B cell (primary cell): ENCODE data around the gene SP6. TPM values are rescaled to one million over a fixed set of nuclear protein-coding genes. Genes with fewer than 3 reads are reported as not detected.

Source experiments
- ATAC-seq: fragments of 200-7000 bp; cut with Tn5 transposase; one replicate; pipeline ENCODE4 v1.10.0; 2021; ENCODE audit warnings: low read depth, mild to moderate bottlenecking, moderate number of reproducible peaks, moderate library complexity
- CTCF ChIA-PET: fragments of 350-600 bp; sonication (Branson Sonifier 250); formaldehyde crosslinking; loops from one replicate; lab custom pipeline; 2021; ENCODE audit warnings: antibody characterized with exemption, inconsistent platforms; lab: Charles Lee
- POLR2A ChIA-PET: fragments of 350-600 bp; sonication (Branson Sonifier 250); formaldehyde crosslinking; loops from one replicate; lab custom pipeline; 2021; ENCODE audit warnings: antibody characterized with exemption; lab: Charles Lee
- DNase-seq: peaks from one replicate; pipeline ENCODE4 v3.0.0; 2013
- H2AFZ ChIP-seq: 2 replicates; pipeline ENCODE4 v1.6.1; 2012; ENCODE audit warnings: mild to moderate bottlenecking, low read depth, low read length; ENCODE audit not compliant: insufficient read depth, poor library complexity, severe bottlenecking
- H3K27ac ChIP-seq, 2 donors: 1 replicate in 1 of 2; 2 replicates in 1 of 2; pipeline ENCODE4 v1.5.1; 2012 to 2013; ENCODE audit warnings: low read length in 2 of 2, mild to moderate bottlenecking in 2 of 2, moderate library complexity in 1 of 2
- H3K27me3 ChIP-seq, 4 experiments: fragments of 200-600 bp in 1 of 4; sonication (generic) in 1 of 4; replicated peaks in 1 of 4; 1 replicate in 2 of 4; 2 replicates in 2 of 4; pipeline versions ENCODE4 v1.6.1 to v1.7.0; 2013 to 2016; ENCODE audit warnings: low read length in 3 of 4, mild to moderate bottlenecking in 2 of 4, mixed read lengths in 1 of 4, moderate library complexity in 1 of 4; ENCODE audit not compliant: insufficient read depth in 4 of 4, control insufficient read depth in 3 of 4; ENCODE audit errors: control extremely low read depth in 1 of 4
- H3K36me3 ChIP-seq, 2 experiments: replicated peaks in 1 of 2; 1 replicate in 1 of 2; 2 replicates in 1 of 2; pipeline versions ENCODE4 v1.6.1 to v1.7.1; 2013; ENCODE audit warnings: low read length in 1 of 2; ENCODE audit not compliant: insufficient read depth in 2 of 2, control insufficient read depth in 1 of 2; ENCODE audit errors: control extremely low read depth in 1 of 2, extremely low read depth in 1 of 2
- H3K4me1 ChIP-seq, 2 donors: fragments of 200-600 bp in 1 of 2; sonication (generic) in 1 of 2; 1 replicate in 1 of 2; 2 replicates in 1 of 2; pipeline versions ENCODE4 v1.5.1 to v1.6.1; 2013 to 2017; ENCODE audit warnings: low read length in 2 of 2; ENCODE audit not compliant: control insufficient read depth in 2 of 2, insufficient read depth in 2 of 2
- H3K4me2 ChIP-seq: replicated peaks from 2 replicates; pipeline ENCODE3; 2012; ENCODE audit warnings: mild to moderate bottlenecking, low read depth, low read length; ENCODE audit not compliant: poor library complexity, severe bottlenecking
- H3K4me3 ChIP-seq, 5 experiments: fragments of 200-600 bp in 1 of 5; sonication (generic) in 1 of 5; 1 replicate in 3 of 5; 2 replicates in 2 of 5; pipeline versions ENCODE4 v1.5.1 to v1.7.0; 2011 to 2016; ENCODE audit warnings: low read length in 4 of 5, mild to moderate bottlenecking in 4 of 5, low read depth in 2 of 5, control low read depth in 1 of 5, moderate library complexity in 1 of 5; ENCODE audit not compliant: insufficient read depth in 1 of 5; ENCODE audit errors: control extremely low read depth in 1 of 5, extremely low read depth in 1 of 5
- H3K79me2 ChIP-seq: fragments of 200-600 bp; sonication (generic); one replicate; pipeline ENCODE4 v1.6.0; 2016; ENCODE audit warnings: low read length; ENCODE audit not compliant: control insufficient read depth, insufficient read depth
- H3K9ac ChIP-seq: fragments of 200-600 bp; sonication (generic); 2 replicates; pipeline ENCODE4 v1.6.1; 2017; ENCODE audit warnings: mild to moderate bottlenecking, low read length, moderate library complexity
- H3K9me3 ChIP-seq, 3 donors: one replicate each; pipeline versions ENCODE4 v1.6.1 to v1.7.1; 2013; ENCODE audit warnings: low read length in 2 of 3; ENCODE audit not compliant: control insufficient read depth in 2 of 3, insufficient read depth in 1 of 3; ENCODE audit errors: control extremely low read depth in 1 of 3
- H4K20me1 ChIP-seq: 2 replicates; pipeline ENCODE4 v1.6.0; 2012; ENCODE audit warnings: mild to moderate bottlenecking, low read length; ENCODE audit not compliant: insufficient read depth, control insufficient read depth, poor library complexity, severe bottlenecking
- H3K27ac Mint-ChIP-seq: one replicate; pipeline ENCODE4 v1.8.0; 2021; ENCODE audit warnings: mixed read lengths
- H3K27me3 Mint-ChIP-seq: one replicate; pipeline ENCODE4 v1.8.0; 2021; ENCODE audit warnings: mixed read lengths
- H3K4me1 Mint-ChIP-seq: one replicate; pipeline ENCODE4 v1.8.0; 2021; ENCODE audit warnings: mixed read lengths
- H3K4me3 Mint-ChIP-seq: one replicate; pipeline ENCODE4 v1.8.0; 2021; ENCODE audit warnings: mixed read lengths
- H3K9me3 Mint-ChIP-seq: one replicate; pipeline ENCODE4 v1.8.0; 2022; ENCODE audit warnings: mixed read lengths; ENCODE audit not compliant: insufficient read depth
- EZH2 ChIP-seq: IDR thresholded peaks from 2 replicates; pipeline ENCODE4 v1.6.1; 2012; ENCODE audit warnings: borderline replicate concordance, low read depth, mild to moderate bottlenecking, moderate library complexity, low read length; ENCODE audit not compliant: insufficient read depth, poor library complexity, severe bottlenecking
- WGBS: methylation state at CpG from one replicate; pipeline ENCODE4 v1.1.5; 2013; ENCODE audit warnings: missing lambda C conversion rate; ENCODE audit not compliant: insufficient coverage; 5-methylcytosine and 5-hydroxymethylcytosine counted together
- intact Hi-C: fragments of 100-400 bp; cut with micrococcal nuclease; formaldehyde crosslinking; loops from one replicate; pipeline ENCODE4 v1.10.0; 2022
- polyA plus RNA-seq: library from polyadenylated mRNA; depleted of rRNA; stranded (reverse); fragments of >200 nt; gene quantifications from 2 replicates; pipeline ENCODE4 v1.2.3, GENCODE V29; 2012
- total RNA-seq, 2 donors: library from RNA; stranded (reverse); fragments of 120-200 nt in 1 of 2; gene quantifications; 1 replicate in 1 of 2; 2 replicates in 1 of 2; pipeline versions ENCODE4 v1.2.3 to v1.2.4, GENCODE V29; 2013 to 2022
- TF ChIP-seq, protein P1 (sequence below): fragments of 200-600 bp; IDR thresholded peaks from one replicate; pipeline ENCODE4 v1.8.0; 2022; ENCODE audit warnings: antibody characterized with exemption, mild to moderate bottlenecking

The SP6 gene
- total and polyA plus RNA-seq, 2 donors (not counting 1 experiment from before 2014, with no cell fraction given), result 0.04 TPM; not detected in 1

DNA sequence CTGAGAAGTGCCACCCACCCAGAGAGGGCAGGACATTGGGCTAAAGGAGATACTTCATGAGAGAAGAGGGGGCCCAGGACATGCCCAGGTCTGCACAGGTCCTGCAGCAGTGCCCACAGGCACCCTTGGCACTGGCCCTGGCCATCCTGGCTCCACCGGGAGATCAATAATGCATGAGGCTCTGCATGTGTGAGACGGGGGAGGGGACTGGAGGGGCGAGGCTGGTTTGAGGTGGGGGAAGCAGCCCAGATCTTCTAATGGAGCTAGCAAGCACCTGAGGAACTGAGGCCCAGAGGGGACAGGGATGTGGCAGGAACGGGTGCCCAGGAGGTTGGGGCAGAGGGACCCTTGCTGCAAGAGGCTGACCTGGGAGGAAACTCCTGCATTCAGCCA is 29.9 kb downstream of the SP6 start:
- peak overlapping the region; percentile 86 for H3K9ac ChIP-seq
- ATAC-seq, result no peak
- H3K9me3 Mint-ChIP-seq, result no peaks in the 10 kb centered on the region
- ChIA-PET CTCF (interaction anchor here (0.6 to 1.2 kb wide), 5 partner anchors 14 to 288 kb away, joined by 3 to 7 read pairs (median 3); no protein-coding TSS in a partner anchor), POLR2A (interaction anchor here (0.9 to 2.3 kb wide), 2 partner anchors 10 to 74 kb away, joined by 3 to 13 read pairs; partner anchors contain the start of genes LRRC46 and MRPL10)
- no peak for DNase-seq
- no peaks in the 10 kb centered on the region for H3K27me3 Mint-ChIP-seq
- H3K27ac Mint-ChIP-seq, result peak overlapping the region; percentile 87
- peak overlapping the region; percentile 51 to 72 for H3K27ac ChIP-seq
- H3K9me3 ChIP-seq, result no peaks in the 10 kb centered on the region
- peaks cover 11% of the 10 kb centered on the region for H3K79me2 ChIP-seq
- peak overlapping the region; percentile 97 for H3K4me3 Mint-ChIP-seq
- intact Hi-C loops, result loop anchor here (1.0 kb wide), 1 partner anchor 10 kb away; the partner anchor contains the start of genes LRRC46 and MRPL10
- peaks cover 27% of the 10 kb centered on the region for H3K4me1 Mint-ChIP-seq
- WGBS, result 27% methylated on average over 4 of the region's 4 CpGs
- H4K20me1 ChIP-seq, result no peaks in the 10 kb centered on the region
- H2AFZ ChIP-seq, result peak overlapping the region; percentile 76
- no peak for TF ChIP-seq EZH2
- TF ChIP-seq, protein P1, sequence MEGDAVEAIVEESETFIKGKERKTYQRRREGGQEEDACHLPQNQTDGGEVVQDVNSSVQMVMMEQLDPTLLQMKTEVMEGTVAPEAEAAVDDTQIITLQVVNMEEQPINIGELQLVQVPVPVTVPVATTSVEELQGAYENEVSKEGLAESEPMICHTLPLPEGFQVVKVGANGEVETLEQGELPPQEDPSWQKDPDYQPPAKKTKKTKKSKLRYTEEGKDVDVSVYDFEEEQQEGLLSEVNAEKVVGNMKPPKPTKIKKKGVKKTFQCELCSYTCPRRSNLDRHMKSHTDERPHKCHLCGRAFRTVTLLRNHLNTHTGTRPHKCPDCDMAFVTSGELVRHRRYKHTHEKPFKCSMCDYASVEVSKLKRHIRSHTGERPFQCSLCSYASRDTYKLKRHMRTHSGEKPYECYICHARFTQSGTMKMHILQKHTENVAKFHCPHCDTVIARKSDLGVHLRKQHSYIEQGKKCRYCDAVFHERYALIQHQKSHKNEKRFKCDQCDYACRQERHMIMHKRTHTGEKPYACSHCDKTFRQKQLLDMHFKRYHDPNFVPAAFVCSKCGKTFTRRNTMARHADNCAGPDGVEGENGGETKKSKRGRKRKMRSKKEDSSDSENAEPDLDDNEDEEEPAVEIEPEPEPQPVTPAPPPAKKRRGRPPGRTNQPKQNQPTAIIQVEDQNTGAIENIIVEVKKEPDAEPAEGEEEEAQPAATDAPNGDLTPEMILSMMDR, result no peak
- peaks cover 16 to 23% of the 10 kb centered on the region in 2 donors for H3K4me1 ChIP-seq
- H3K36me3 ChIP-seq, result peaks cover 1 to 51% of the 10 kb centered on the region in 2 experiments
- H3K4me3 ChIP-seq, result peak overlapping the region; percentile 36 to 92 (median 83)
- peak overlapping the region; percentile 92 for H3K4me2 ChIP-seq
- no peaks in the 10 kb centered on the region for H3K27me3 ChIP-seq

DNA sequence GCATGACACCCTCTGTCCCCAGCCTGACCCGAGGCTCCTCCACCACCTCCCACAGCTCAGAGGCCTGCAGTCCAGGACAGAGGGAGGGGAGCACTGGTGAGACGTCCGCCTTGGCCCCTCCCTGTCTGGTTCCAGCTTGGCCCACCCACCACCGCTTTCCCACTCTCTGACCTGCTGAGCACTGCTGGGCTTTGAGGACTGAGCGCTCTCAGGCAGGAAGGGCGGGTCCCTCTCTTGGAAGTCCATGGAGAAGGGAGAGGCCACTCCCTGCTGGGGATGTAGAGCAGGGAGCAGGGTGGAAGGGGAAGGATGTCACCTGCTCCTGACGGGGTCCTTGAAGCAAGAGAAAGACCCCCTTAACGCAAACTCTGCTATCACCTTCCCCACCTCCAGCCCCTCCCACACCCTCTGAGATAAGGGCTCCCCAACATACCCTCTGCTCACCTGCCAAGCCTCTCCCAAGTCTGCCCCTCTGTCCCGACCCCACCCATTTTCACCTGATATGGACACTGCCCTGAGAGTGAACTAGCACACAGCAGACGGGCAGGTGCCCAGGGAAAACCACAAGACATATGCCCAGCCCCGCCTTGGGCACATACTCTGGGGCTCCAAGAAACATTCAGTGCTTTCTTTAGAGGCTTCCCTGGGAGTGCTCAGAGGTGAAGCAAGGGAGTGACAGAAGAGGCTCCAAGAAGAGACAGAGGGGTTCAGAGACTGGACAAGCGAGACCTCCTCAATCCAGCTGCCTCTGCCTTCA is 30.8 kb downstream of the SP6 start:
- H4K20me1 ChIP-seq, result no peaks in the 10 kb centered on the region
- peaks cover 27% of the 10 kb centered on the region for H3K4me1 Mint-ChIP-seq
- intact Hi-C loops, result no loop called here
- no peaks in the 10 kb centered on the region for H3K9me3 Mint-ChIP-seq
- peak overlapping the region; percentile 86 for H3K9ac ChIP-seq
- peak overlapping the region; percentile 92 for H3K4me2 ChIP-seq
- H3K79me2 ChIP-seq, result peaks cover 11% of the 10 kb centered on the region
- H3K36me3 ChIP-seq, result peaks cover 0 to 52% of the 10 kb centered on the region in 2 experiments
- H3K27me3 Mint-ChIP-seq, result no peaks in the 10 kb centered on the region
- H3K27me3 ChIP-seq, result no peaks in the 10 kb centered on the region
- peak overlapping the region; percentile 97 for H3K4me3 Mint-ChIP-seq
- TF ChIP-seq EZH2, result no peak
- TF ChIP-seq, protein P1, result no peak
- H3K27ac Mint-ChIP-seq, result peak overlapping the region; percentile 87
- H3K4me1 ChIP-seq, result peaks cover 16 to 23% of the 10 kb centered on the region in 2 donors
- DNase-seq (no peak), ATAC-seq (no peak)
- H3K27ac ChIP-seq, result peak overlapping the region in 1 of 2 donors; percentile 72
- H2AFZ ChIP-seq, result no peak overlapping the region
- WGBS, result 91% methylated on average over 7 of the region's 12 CpGs
- CTCF ChIA-PET, result no interaction called here
- POLR2A ChIA-PET, result no interaction called here
- no peaks in the 10 kb centered on the region for H3K9me3 ChIP-seq
- no peak overlapping the region for H3K4me3 ChIP-seq
